Endothelial cell of umbilical vein (primary cell): ENCODE data around the gene KBTBD8. TPM values are rescaled to one million over a fixed set of nuclear protein-coding genes. Genes with fewer than 3 reads are reported as not detected.

ENCODE experiments used
- BruUV-seq: library from RNA; stranded (reverse); fragments of 400-500 nt; replicated peaks from 2 replicates; lab custom pipeline; 2021; lab: Mats Ljungman, UMichigan
- CTCF ChIA-PET: fragments of 300-600, 350-600 bp; sonication (Branson Sonifier 250); formaldehyde crosslinking; loops from one replicate; lab custom pipeline; 2021; ENCODE audit warnings: antibody characterized with exemption, inconsistent platforms; lab: Charles Lee
- POLR2A ChIA-PET: fragments of 300-600, 350-600 bp; sonication (Branson Sonifier 250); formaldehyde crosslinking; loops from one replicate; lab custom pipeline; 2021; ENCODE audit warnings: antibody characterized with exemption, inconsistent platforms; lab: Charles Lee
- DNase-seq: peaks from one replicate; pipeline ENCODE4 v3.0.0-alpha.2; 2011; ENCODE audit warnings: low read depth, low spot score
- FAIRE-seq: peaks from 2 replicates; lab custom pipeline; 2011; peaks lifted over from hg19 to GRCh38; lab: Jason Lieb, UNC
- H2AFZ ChIP-seq: 2 replicates; pipeline ENCODE4 v1.6.0; 2012; ENCODE audit warnings: low read depth, low read length, control low read depth, inconsistent platforms
- H3K27ac ChIP-seq: 2 replicates; pipeline ENCODE4 v1.5.1; 2011; ENCODE audit warnings: low read depth, mild to moderate bottlenecking, control low read depth, low read length, moderate library complexity; ENCODE audit not compliant: insufficient read depth
- H3K27me3 ChIP-seq, 2 experiments: 2 replicates each; pipeline versions ENCODE4 v1.6.0 to v1.6.1; 2011; ENCODE audit warnings: low read length in 2 of 2, mixed read lengths in 1 of 2; ENCODE audit not compliant: control insufficient read depth in 2 of 2, insufficient read depth in 2 of 2
- H3K36me3 ChIP-seq, 2 experiments: 2 replicates in 1 of 2; 3 replicates in 1 of 2; pipeline ENCODE4 v1.5.1; 2011; ENCODE audit warnings: low read length in 2 of 2, mild to moderate bottlenecking in 1 of 2, moderate library complexity in 1 of 2; ENCODE audit not compliant: control insufficient read depth in 2 of 2, insufficient read depth in 2 of 2; ENCODE audit errors: extremely low read depth in 1 of 2
- H3K4me1 ChIP-seq: 3 replicates; pipeline ENCODE4 v1.5.1; 2011; ENCODE audit warnings: mild to moderate bottlenecking, low read length; ENCODE audit not compliant: control insufficient read depth, insufficient read depth; ENCODE audit errors: extremely low read depth
- H3K4me2 ChIP-seq: 2 replicates; pipeline ENCODE4 v1.6.1; 2011; ENCODE audit warnings: low read length, control low read depth, mixed read lengths; ENCODE audit not compliant: insufficient read depth
- H3K4me3 ChIP-seq, 3 experiments: fragments of 200-600 bp in 1 of 3; sonication (generic), shearing (Covaris generic) in 1 of 3; replicated peaks in 1 of 3; 2 replicates each; pipeline ENCODE4 v1.5.1; 2011 to 2016; ENCODE audit warnings: control low read depth in 3 of 3, low read length in 3 of 3, mild to moderate bottlenecking in 2 of 3, inconsistent platforms in 1 of 3, low read depth in 1 of 3, moderate library complexity in 1 of 3; ENCODE audit not compliant: insufficient read depth in 1 of 3
- H3K79me2 ChIP-seq: 2 replicates; pipeline ENCODE4 v1.6.0; 2012; ENCODE audit warnings: low read length, inconsistent platforms; ENCODE audit not compliant: control insufficient read depth, insufficient read depth
- H3K9ac ChIP-seq: replicated peaks from 2 replicates; pipeline ENCODE3; 2011; ENCODE audit warnings: low read length, control low read depth; ENCODE audit not compliant: insufficient read depth; ENCODE audit errors: extremely low read depth
- H3K9me1 ChIP-seq: replicated peaks from 3 replicates; pipeline ENCODE4 v1.6.0; 2011; ENCODE audit warnings: mild to moderate bottlenecking, low read length; ENCODE audit not compliant: control insufficient read depth, insufficient read depth; ENCODE audit errors: extremely low read depth
- H3K9me3 ChIP-seq: replicated peaks from 2 replicates; pipeline ENCODE4 v1.5.1; 2012; ENCODE audit warnings: low read length, inconsistent platforms; ENCODE audit not compliant: control insufficient read depth, insufficient read depth
- H4K20me1 ChIP-seq: replicated peaks from 2 replicates; pipeline ENCODE3; 2011; ENCODE audit warnings: mild to moderate bottlenecking, low read length; ENCODE audit not compliant: control insufficient read depth, insufficient read depth; ENCODE audit errors: extremely low read depth
- EZH2 ChIP-seq: IDR thresholded peaks from 2 replicates; pipeline ENCODE4 v1.6.1; 2012; ENCODE audit warnings: borderline replicate concordance, low read depth, mild to moderate bottlenecking, moderate library complexity, low read length, inconsistent platforms; ENCODE audit not compliant: severe bottlenecking
- FOS ChIP-seq: IDR thresholded peaks from 2 replicates; pipeline ENCODE4 v1.6.1; 2011; ENCODE audit warnings: mild to moderate bottlenecking, low read length, moderate library complexity, borderline replicate concordance; ENCODE audit not compliant: insufficient read depth
- GATA2 ChIP-seq: IDR thresholded peaks from 2 replicates; pipeline ENCODE4 v1.7.0; 2011; ENCODE audit warnings: low read depth, mild to moderate bottlenecking, moderate library complexity, mixed read lengths, low read length; ENCODE audit not compliant: insufficient read length, insufficient read depth
- MYC ChIP-seq: IDR thresholded peaks from one replicate; pipeline ENCODE4 v1.6.1; 2011; ENCODE audit warnings: mild to moderate bottlenecking, low read depth, low read length
- POLR2A ChIP-seq: IDR thresholded peaks from 2 replicates; pipeline ENCODE4 v1.6.1; 2012; ENCODE audit warnings: low read depth, mild to moderate bottlenecking, control low read depth, low read length
- POLR2AphosphoS5 ChIP-seq: IDR thresholded peaks from 2 replicates; pipeline ENCODE4 v1.6.1; 2012; ENCODE audit warnings: low read depth, mild to moderate bottlenecking, control low read depth, low read length, moderate library complexity; ENCODE audit not compliant: insufficient read depth
- dilution Hi-C: fragments of 300-500 bp; cut with MboI; formaldehyde crosslinking; loops from one replicate; pipeline ENCODE4 v1.15.0; 2019; ENCODE audit warnings: low sequenced_read_pairs; ENCODE audit not compliant: extremely low pct_ligation_motif_present
- intact Hi-C: fragments of 100-400 bp; cut with micrococcal nuclease; formaldehyde crosslinking; loops from one replicate; pipeline ENCODE4 v1.10.0; 2022
- polyA plus RNA-seq, 4 experiments: library from polyadenylated mRNA; depleted of rRNA in 3 of 4; stranded (reverse) in 3 of 4; unstranded in 1 of 4; fragments of >200 nt; gene quantifications; 2 replicates each; pipeline versions ENCODE4 v1.2.1 to v1.2.3, GENCODE V29; 2011 to 2012; ENCODE audit warnings: missing spikeins in 1 of 4
- total RNA-seq: library from RNA; stranded (reverse); gene quantifications from 2 replicates; pipeline ENCODE4 v1.2.3, GENCODE V29; 2021
- TF ChIP-seq, protein P1 (sequence below), 2 donors: IDR thresholded peaks; 1 replicate in 1 of 2; 2 replicates in 1 of 2; pipeline ENCODE4 v1.5.1; 2011; ENCODE audit warnings: low read length in 2 of 2, mild to moderate bottlenecking in 2 of 2, moderate library complexity in 2 of 2, control low read depth in 1 of 2, inconsistent platforms in 1 of 2, low read depth in 1 of 2; ENCODE audit not compliant: insufficient read depth in 1 of 2; ENCODE audit errors: extremely low read depth in 1 of 2
- TF ChIP-seq, protein P2 (sequence below): IDR thresholded peaks from 2 replicates; pipeline ENCODE4 v1.6.1; 2011; ENCODE audit not compliant: insufficient read depth, insufficient read length

The KBTBD8 gene
- total and polyA plus RNA-seq, 2 donors (not counting 3 experiments of a cell fraction or from before 2014, with no cell fraction given): 0.26 to 1.1 TPM

DNA sequence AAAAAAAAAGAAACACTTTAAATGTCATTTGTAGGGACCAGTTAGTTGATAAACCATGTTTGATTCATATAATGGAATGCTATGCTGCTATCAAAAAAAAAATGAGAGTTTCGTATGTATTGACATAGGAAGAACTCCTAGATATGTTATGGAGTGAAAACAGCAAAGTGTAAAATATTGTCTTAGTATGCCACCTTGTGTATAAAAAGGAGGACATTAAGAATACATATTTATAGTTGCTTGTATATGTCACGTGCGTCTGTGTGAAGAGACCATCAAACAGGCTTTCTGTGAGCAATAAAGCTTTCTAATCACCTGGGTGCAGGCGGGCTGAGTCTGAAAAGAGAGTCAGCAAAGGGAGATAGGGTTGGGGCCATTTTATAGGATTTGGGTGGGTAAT lies 39.5 kb downstream of the KBTBD8 start:
- no peaks in the 10 kb centered on the region for H3K9me1 ChIP-seq
- POLR2A ChIA-PET: interaction anchor here (0.6 kb wide), 1 partner anchor 375 kb away, joined by 3 read pairs; no protein-coding TSS in a partner anchor
- no peak overlapping the region for H3K4me2 ChIP-seq
- H3K27me3 ChIP-seq: no peaks in the 10 kb centered on the region
- no peak overlapping the region for H3K27ac ChIP-seq
- H2AFZ ChIP-seq: no peak overlapping the region
- TF ChIP-seq MYC (no peak), EZH2 (no peak), GATA2 (no peak)
- TF ChIP-seq, protein P1, sequence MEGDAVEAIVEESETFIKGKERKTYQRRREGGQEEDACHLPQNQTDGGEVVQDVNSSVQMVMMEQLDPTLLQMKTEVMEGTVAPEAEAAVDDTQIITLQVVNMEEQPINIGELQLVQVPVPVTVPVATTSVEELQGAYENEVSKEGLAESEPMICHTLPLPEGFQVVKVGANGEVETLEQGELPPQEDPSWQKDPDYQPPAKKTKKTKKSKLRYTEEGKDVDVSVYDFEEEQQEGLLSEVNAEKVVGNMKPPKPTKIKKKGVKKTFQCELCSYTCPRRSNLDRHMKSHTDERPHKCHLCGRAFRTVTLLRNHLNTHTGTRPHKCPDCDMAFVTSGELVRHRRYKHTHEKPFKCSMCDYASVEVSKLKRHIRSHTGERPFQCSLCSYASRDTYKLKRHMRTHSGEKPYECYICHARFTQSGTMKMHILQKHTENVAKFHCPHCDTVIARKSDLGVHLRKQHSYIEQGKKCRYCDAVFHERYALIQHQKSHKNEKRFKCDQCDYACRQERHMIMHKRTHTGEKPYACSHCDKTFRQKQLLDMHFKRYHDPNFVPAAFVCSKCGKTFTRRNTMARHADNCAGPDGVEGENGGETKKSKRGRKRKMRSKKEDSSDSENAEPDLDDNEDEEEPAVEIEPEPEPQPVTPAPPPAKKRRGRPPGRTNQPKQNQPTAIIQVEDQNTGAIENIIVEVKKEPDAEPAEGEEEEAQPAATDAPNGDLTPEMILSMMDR (IDR thresholded peaks at IDR 0.05; ENCODE audit: extremely low read depth in 1 of 2, insufficient read depth in 1 of 2, low read depth in 1 of 2, low read length in 2 of 2): no peak
- no peaks in the 10 kb centered on the region for H3K79me2 ChIP-seq
- no peaks in the 10 kb centered on the region for H3K9me3 ChIP-seq
- H3K4me3 ChIP-seq: no peak overlapping the region
- H3K36me3 ChIP-seq: no peaks in the 10 kb centered on the region
- FAIRE-seq: no peak
- no peaks in the 10 kb centered on the region for H3K4me1 ChIP-seq
- DNase-seq: no peak
- no TSS peak for BruUV-seq
- CTCF ChIA-PET: interaction anchor here (1.0 to 2.5 kb wide), 4 partner anchors 18 to 99 kb away, joined by 3 to 6 read pairs (median 6); no protein-coding TSS in a partner anchor
- intact Hi-C loops: no loop called here
- dilution Hi-C loops: no loop called here
- H3K9ac ChIP-seq: no peak overlapping the region
- H4K20me1 ChIP-seq: no peaks in the 10 kb centered on the region

GRCh38 chr3:67044295-67044694 lies 46.2 kb downstream of the KBTBD8 start:
- no peak for TF ChIP-seq POLR2AphosphoS5
- no peak for TF ChIP-seq POLR2A
- no peak for TF ChIP-seq FOS
- TF ChIP-seq, protein P2, sequence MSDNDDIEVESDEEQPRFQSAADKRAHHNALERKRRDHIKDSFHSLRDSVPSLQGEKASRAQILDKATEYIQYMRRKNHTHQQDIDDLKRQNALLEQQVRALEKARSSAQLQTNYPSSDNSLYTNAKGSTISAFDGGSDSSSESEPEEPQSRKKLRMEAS: no peak
- TF ChIP-seq, protein P1 (IDR thresholded peaks at IDR 0.05; ENCODE audit: extremely low read depth in 1 of 2, insufficient read depth in 1 of 2, low read depth in 1 of 2, low read length in 2 of 2): no peak
- no peak overlapping the region for H2AFZ ChIP-seq
- no peaks in the 10 kb centered on the region for H3K27me3 ChIP-seq
- intact Hi-C loops: no loop called here
- no TSS peak for BruUV-seq
- H3K4me1 ChIP-seq: no peaks in the 10 kb centered on the region
- no peak for DNase-seq
- H3K4me3 ChIP-seq: no peak overlapping the region
- H4K20me1 ChIP-seq: no peaks in the 10 kb centered on the region
- H3K4me2 ChIP-seq: no peak overlapping the region
- H3K79me2 ChIP-seq: no peaks in the 10 kb centered on the region
- no peaks in the 10 kb centered on the region for H3K36me3 ChIP-seq
- dilution Hi-C loops: no loop called here
- no peak overlapping the region for H3K9ac ChIP-seq
- H3K9me1 ChIP-seq: no peaks in the 10 kb centered on the region
- no peak overlapping the region for H3K27ac ChIP-seq
- CTCF ChIA-PET: no interaction called here
- POLR2A ChIA-PET: no interaction called here
- FAIRE-seq: no peak
- H3K9me3 ChIP-seq: no peaks in the 10 kb centered on the region
